HG03039 (cell line): ENCODE results near the gene ZER1.
"Not testable (repeated sequence)": the region's sequence is repeated elsewhere in the genome, so short reads cannot be mapped to it uniquely, and the experiment has no call there.

Source experiments
- ATAC-seq: cut with Tn5 transposase; IDR thresholded peaks from one replicate; pipeline ENCODE4 v1.9.1; 2021; ENCODE audit warnings: mild to moderate bottlenecking, moderate library complexity; ENCODE audit not compliant: unreplicated experiment

ZER1 gene

GRCh38 chr9:128788445-128788844, 16.7 kb upstream of the ZER1 start:
- no peak for ATAC-seq

GRCh38 chr9:128787659-128788058, 15.9 kb upstream of the ZER1 start:
- ATAC-seq: no peak

GRCh38 chr9:128786681-128787601, 15.2 kb upstream of the ZER1 start, which contains the start of gene TBC1D13:
Gene TBC1D13 (plus strand): TSS chr9:128787253. CDS start chr9:128787354, 101 bp downstream.
- ATAC-seq: peak; percentile 81

- no peak for ATAC-seq
Measured at GRCh38 chr9:128785427-128785826, 13.7 kb upstream of the ZER1 start.

- ATAC-seq: no peak
Measured at GRCh38 chr9:128782669-128783068, 10.9 kb upstream of the ZER1 start.

- no peak for ATAC-seq
Measured at GRCh38 chr9:128781187-128782070, 9.7 kb upstream of the ZER1 start.

- not testable (repeated sequence) for ATAC-seq
Measured at GRCh38 chr9:128780093-128780492, 8.4 kb upstream of the ZER1 start.

GRCh38 chr9:128774804-128775203, 3.1 kb upstream of the ZER1 start:
- no peak for ATAC-seq

- no peak for ATAC-seq
Measured at GRCh38 chr9:128773049-128773448, 1.3 kb upstream of the ZER1 start.

GRCh38 chr9:128771094-128771721, 519 bp downstream of the ZER1 start:
- peak; percentile 23 for ATAC-seq

- ATAC-seq: no peak
Measured at GRCh38 chr9:128770286-128771030, 1.3 kb downstream of the ZER1 start.

- no peak for ATAC-seq
Measured at GRCh38 chr9:128768606-128769005, 3.1 kb downstream of the ZER1 start.

- ATAC-seq: no peak
Measured at GRCh38 chr9:128765499-128765898, 6.2 kb downstream of the ZER1 start.

GRCh38 chr9:128764361-128764760, 7.4 kb downstream of the ZER1 start:
- ATAC-seq: no peak

GRCh38 chr9:128762671-128763449, 8.9 kb downstream of the ZER1 start:
- ATAC-seq: no peak

GRCh38 chr9:128757602-128758001, 14.1 kb downstream of the ZER1 start:
- ATAC-seq: no peak

- no peak for ATAC-seq
Measured at GRCh38 chr9:128753627-128754026, 18.1 kb downstream of the ZER1 start.

GRCh38 chr9:128750926-128751595, 20.7 kb downstream of the ZER1 start:
- ATAC-seq: no peak

GRCh38 chr9:128747241-128747640, 24.5 kb downstream of the ZER1 start:
- ATAC-seq: no peak
